Cardiac muscle cell (in vitro differentiated cells and primary cell): ENCODE results near the gene SNUPN. TPM values are rescaled to one million over a fixed set of nuclear protein-coding genes. Genes with fewer than 3 reads are reported as not detected.

ENCODE experiments used
- DNase-seq, 2 donors: peaks; one replicate each; pipeline versions ENCODE4 v3.0.0 to v3.0.0-alpha.2; 2010 to 2017; ENCODE audit warnings: low read depth in 1 of 2, low spot score in 1 of 2
- H3K27ac ChIP-seq: fragments of 200-600 bp; sonication (generic); 2 replicates; pipeline ENCODE4 v1.5.1; 2016
- H3K27me3 ChIP-seq: fragments of 200-600 bp; sonication (generic); 2 replicates; pipeline ENCODE4 v1.6.0; 2016; ENCODE audit warnings: control low read depth
- H3K36me3 ChIP-seq: fragments of 200-600 bp; sonication (generic); 2 replicates; pipeline ENCODE4 v1.5.1; 2016; ENCODE audit warnings: control low read depth
- H3K4me1 ChIP-seq: fragments of 200-600 bp; sonication (generic); 2 replicates; pipeline ENCODE4 v1.8.1; 2017; ENCODE audit warnings: low read depth, mild to moderate bottlenecking, mixed run types
- H3K4me3 ChIP-seq: fragments of 200-600 bp; sonication (generic); 2 replicates; pipeline ENCODE4 v1.5.1; 2016; ENCODE audit warnings: mild to moderate bottlenecking
- H3K9me3 ChIP-seq: fragments of 200-600 bp; sonication (generic); 2 replicates; pipeline ENCODE4 v1.5.1; 2017; ENCODE audit warnings: low read depth, mild to moderate bottlenecking, control low read depth
- CTCF ChIP-seq: IDR thresholded peaks from 2 replicates; pipeline ENCODE4 v1.5.1; 2012; ENCODE audit warnings: low read depth, mild to moderate bottlenecking, low read length
- polyA plus RNA-seq: library from polyadenylated mRNA; unstranded; fragments of >200 nt; fragmentation: Nextera tagmentation; extraction: Ambion mirVana; gene quantifications from 2 replicates; pipeline ENCODE4 v1.2.1, GENCODE V29; 2016
- total RNA-seq: library from RNA; depleted of rRNA; stranded (reverse); fragments of >200 nt; gene quantifications from 2 replicates; pipeline ENCODE4 v1.2.3, GENCODE V29; 2016

SNUPN gene
- total and polyA plus RNA-seq, 2 experiments from 2014 or later = 20.2 to 29.4 TPM

- Histone ChIP-seq H3K27ac (no peak overlapping the region), H3K36me3 (peaks cover 7% of the 10 kb centered on the region)
Observed at GRCh38 chr15:75598361-75598760, 27.2 kb downstream of the SNUPN start.

GRCh38 chr15:75597667-75598341, 27.7 kb downstream of the SNUPN start:
- peak; percentile 59 for TF ChIP-seq CTCF
- Histone ChIP-seq H3K4me1 (no peaks in the 10 kb centered on the region), H3K4me3 (no peak overlapping the region), H3K36me3 (peaks cover 7% of the 10 kb centered on the region), H3K27ac (no peak overlapping the region), H3K9me3 (no peaks in the 10 kb centered on the region), H3K27me3 (no peaks in the 10 kb centered on the region)
- DNase-seq = peak in 1 of 2 donors; percentile 45

More at GRCh38 chr15:75598361-75598760, 27.2 kb downstream of the SNUPN start:
- no peaks in the 10 kb centered on the region for H3K27me3 ChIP-seq
- no peak for DNase-seq
- no peak for TF ChIP-seq CTCF
- H3K4me3 ChIP-seq = no peak overlapping the region
- H3K4me1 ChIP-seq = no peaks in the 10 kb centered on the region
- H3K9me3 ChIP-seq = no peaks in the 10 kb centered on the region

DNA sequence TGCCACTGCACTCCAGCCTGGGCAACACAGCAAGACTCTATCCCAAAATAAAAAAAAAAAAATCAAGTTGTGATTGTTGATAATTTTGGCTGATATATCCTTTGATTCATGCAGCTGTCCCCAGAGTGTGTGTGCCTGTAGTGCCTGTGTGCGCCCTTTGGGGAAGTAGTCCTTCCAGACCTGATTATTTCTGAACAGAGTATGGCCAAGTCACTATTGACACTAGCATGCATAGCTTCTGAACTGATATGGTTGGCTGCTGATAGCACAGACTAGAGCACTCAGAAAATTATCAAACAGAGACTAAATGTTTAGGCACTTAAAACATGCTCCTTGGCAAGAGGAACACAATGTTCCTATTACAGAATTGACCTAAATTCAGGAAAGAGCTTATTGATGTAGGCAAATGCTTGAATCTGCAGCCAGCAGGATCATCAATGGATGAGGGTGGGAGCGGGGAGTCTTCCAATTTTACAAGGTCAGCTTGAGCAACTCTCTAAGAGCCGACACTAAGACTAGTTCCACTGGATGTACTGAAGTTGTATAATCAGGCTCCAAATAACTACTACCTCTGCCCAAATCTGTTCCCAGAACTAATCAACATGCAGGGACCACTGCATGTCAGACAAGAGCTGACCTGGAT, 28.7 kb downstream of the SNUPN start:
- H3K27ac ChIP-seq = no peak overlapping the region
- no peaks in the 10 kb centered on the region for H3K9me3 ChIP-seq
- H3K36me3 ChIP-seq = peaks cover 7% of the 10 kb centered on the region
- DNase-seq = no peak
- no peak for TF ChIP-seq CTCF
- no peaks in the 10 kb centered on the region for H3K27me3 ChIP-seq
- no peak overlapping the region for H3K4me3 ChIP-seq
- H3K4me1 ChIP-seq = peaks cover 4% of the 10 kb centered on the region

GRCh38 chr15:75594276-75594675, 31.2 kb downstream of the SNUPN start:
- Histone ChIP-seq H3K27ac (no peak overlapping the region), H3K36me3 (peaks cover 3% of the 10 kb centered on the region), H3K4me3 (no peak overlapping the region), H3K4me1 (peaks cover 15% of the 10 kb centered on the region), H3K9me3 (no peaks in the 10 kb centered on the region), H3K27me3 (no peaks in the 10 kb centered on the region)
- DNase-seq = no peak
- no peak for TF ChIP-seq CTCF

GRCh38 chr15:75591655-75592364, 33.7 kb downstream of the SNUPN start:
- no peaks in the 10 kb centered on the region for H3K36me3 ChIP-seq
- TF ChIP-seq CTCF = no peak
- peak overlapping the region; percentile 74 for H3K27ac ChIP-seq
- no peaks in the 10 kb centered on the region for H3K9me3 ChIP-seq
- no peaks in the 10 kb centered on the region for H3K27me3 ChIP-seq
- DNase-seq = peak in 1 of 2 donors; percentile 38
- H3K4me3 ChIP-seq = no peak overlapping the region
- H3K4me1 ChIP-seq = peaks cover 15% of the 10 kb centered on the region
